Body of pancreas (tissue), 4 donors: ENCODE results near the gene GIPC2.

Source experiments
- POLR2A ChIP-seq, 3 donors: fragments of 450-650 bp; IDR thresholded peaks; one replicate each; pipeline ENCODE4 v1.6.1; 2016; ENCODE audit warnings: antibody characterized with exemption in 3 of 3, mild to moderate bottlenecking in 2 of 3
- TF ChIP-seq, protein P1 (sequence below), 7 experiments: fragments of 450-650 bp in 4 of 7; fragments of 200-600 bp in 3 of 7; sonication (generic) in 3 of 7; IDR thresholded peaks; one replicate each; pipeline ENCODE4 v1.5.1; 2016 to 2019; ENCODE audit warnings: antibody characterized with exemption in 7 of 7

DNA sequence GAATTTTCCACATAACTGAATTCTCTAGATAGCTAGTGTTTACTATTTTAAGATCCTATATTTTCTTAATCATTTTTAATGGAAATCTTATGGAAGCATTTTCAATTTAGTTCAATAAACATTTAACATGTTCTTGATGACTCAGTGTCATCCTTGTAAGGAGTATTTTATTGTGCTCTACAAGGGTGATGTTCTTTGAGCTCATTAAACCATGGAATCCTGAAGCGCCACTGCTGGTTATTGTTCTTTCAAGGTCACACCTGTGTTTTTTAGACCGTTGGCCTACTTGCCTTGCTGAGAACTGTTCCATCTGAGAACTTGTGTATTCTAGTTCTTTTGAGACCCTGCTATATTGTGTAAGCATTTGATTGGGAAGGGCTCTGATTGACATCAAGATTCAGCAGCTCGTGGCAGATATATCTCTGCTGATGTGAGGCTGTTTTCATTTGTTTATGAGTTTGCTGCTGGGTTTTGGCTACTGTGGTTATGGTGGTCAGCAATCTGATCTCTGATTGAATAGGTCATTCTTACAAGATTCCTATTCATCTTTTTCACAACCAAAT is 132.0 kb downstream of the GIPC2 start:
- TF ChIP-seq, protein P1, sequence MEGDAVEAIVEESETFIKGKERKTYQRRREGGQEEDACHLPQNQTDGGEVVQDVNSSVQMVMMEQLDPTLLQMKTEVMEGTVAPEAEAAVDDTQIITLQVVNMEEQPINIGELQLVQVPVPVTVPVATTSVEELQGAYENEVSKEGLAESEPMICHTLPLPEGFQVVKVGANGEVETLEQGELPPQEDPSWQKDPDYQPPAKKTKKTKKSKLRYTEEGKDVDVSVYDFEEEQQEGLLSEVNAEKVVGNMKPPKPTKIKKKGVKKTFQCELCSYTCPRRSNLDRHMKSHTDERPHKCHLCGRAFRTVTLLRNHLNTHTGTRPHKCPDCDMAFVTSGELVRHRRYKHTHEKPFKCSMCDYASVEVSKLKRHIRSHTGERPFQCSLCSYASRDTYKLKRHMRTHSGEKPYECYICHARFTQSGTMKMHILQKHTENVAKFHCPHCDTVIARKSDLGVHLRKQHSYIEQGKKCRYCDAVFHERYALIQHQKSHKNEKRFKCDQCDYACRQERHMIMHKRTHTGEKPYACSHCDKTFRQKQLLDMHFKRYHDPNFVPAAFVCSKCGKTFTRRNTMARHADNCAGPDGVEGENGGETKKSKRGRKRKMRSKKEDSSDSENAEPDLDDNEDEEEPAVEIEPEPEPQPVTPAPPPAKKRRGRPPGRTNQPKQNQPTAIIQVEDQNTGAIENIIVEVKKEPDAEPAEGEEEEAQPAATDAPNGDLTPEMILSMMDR (IDR thresholded peaks at IDR 0.05): no peak
- no peak for TF ChIP-seq POLR2A (IDR thresholded peaks at IDR 0.05)
